ENCODE data around the gene KIAA0825.

The KIAA0825 gene

GRCh38 chr5:94442076-94442475 lies 176.3 kb downstream of the KIAA0825 start:
- TF ChIP-seq CTCF (IDR thresholded peaks at IDR 0.05; ENCODE audit: low read depth, low read length, poor library complexity, severe bottlenecking) (no peak), EZH2phosphoT487 (IDR thresholded peaks at IDR 0.05; ENCODE audit: borderline replicate concordance, low read length) (no peak)

GRCh38 chr5:94440015-94440414 lies 178.4 kb downstream of the KIAA0825 start:
- no peaks in the 10 kb centered on the region for H3K4me1 ChIP-seq (ENCODE audit: control insufficient read depth, low read length)
- no peaks in the 10 kb centered on the region for H3K27me3 ChIP-seq (ENCODE audit: control insufficient read depth, low read length)
- no peaks in the 10 kb centered on the region for H4K20me1 ChIP-seq (ENCODE audit: control insufficient read depth, insufficient read depth, low read depth, low read length)
- no peaks in the 10 kb centered on the region for H3K79me2 ChIP-seq (ENCODE audit: control insufficient read depth, low read length)
- H3K4me3 ChIP-seq (ENCODE audit: low read length) = no peak overlapping the region
- TF ChIP-seq EZH2phosphoT487 (IDR thresholded peaks at IDR 0.05; ENCODE audit: borderline replicate concordance, low read length) = no peak
- no peak overlapping the region for H3K27ac ChIP-seq (ENCODE audit: low read depth, low read length)
- H3K36me3 ChIP-seq (ENCODE audit: control insufficient read depth, low read length) = no peaks in the 10 kb centered on the region
- H3K9me2 ChIP-seq (replicated peaks; ENCODE audit: control insufficient read depth, low read length) = no peaks in the 10 kb centered on the region
- no peak overlapping the region for H3K4me2 ChIP-seq (ENCODE audit: low read length)
- H3F3A ChIP-seq (ENCODE audit: control insufficient read depth, insufficient read depth) = no peaks in the 10 kb centered on the region
- no peaks in the 10 kb centered on the region for H3K9me3 ChIP-seq (ENCODE audit: control insufficient read depth, insufficient read depth, low read length)

More at GRCh38 chr5:94442076-94442475, 176.3 kb downstream of the KIAA0825 start:
- no peaks in the 10 kb centered on the region for H3K4me1 ChIP-seq (ENCODE audit: control insufficient read depth, low read length)
- H3K4me3 ChIP-seq (ENCODE audit: low read length) = no peak overlapping the region
- H3K9me2 ChIP-seq (replicated peaks; ENCODE audit: control insufficient read depth, low read length) = no peaks in the 10 kb centered on the region
- no peaks in the 10 kb centered on the region for H3K79me2 ChIP-seq (ENCODE audit: control insufficient read depth, low read length)
- no peak overlapping the region for H3K4me2 ChIP-seq (ENCODE audit: low read length)
- H3K36me3 ChIP-seq (ENCODE audit: control insufficient read depth, low read length) = no peaks in the 10 kb centered on the region
- H3K27me3 ChIP-seq (ENCODE audit: control insufficient read depth, low read length) = no peaks in the 10 kb centered on the region
- H3K9me3 ChIP-seq (ENCODE audit: control insufficient read depth, insufficient read depth, low read length) = no peaks in the 10 kb centered on the region
- no peaks in the 10 kb centered on the region for H3F3A ChIP-seq (ENCODE audit: control insufficient read depth, insufficient read depth)
- no peaks in the 10 kb centered on the region for H4K20me1 ChIP-seq (ENCODE audit: control insufficient read depth, insufficient read depth, low read depth, low read length)
- H3K27ac ChIP-seq (ENCODE audit: low read depth, low read length) = no peak overlapping the region

- Histone ChIP-seq H3K4me2 (ENCODE audit: low read length) (no peak overlapping the region), H3K4me1 (ENCODE audit: control insufficient read depth, low read length) (no peaks in the 10 kb centered on the region), H4K20me1 (ENCODE audit: control insufficient read depth, insufficient read depth, low read depth, low read length) (no peaks in the 10 kb centered on the region), H3K27ac (ENCODE audit: low read depth, low read length) (no peak overlapping the region), H3F3A (ENCODE audit: control insufficient read depth, insufficient read depth) (no peaks in the 10 kb centered on the region), H3K27me3 (ENCODE audit: control insufficient read depth, low read length) (no peaks in the 10 kb centered on the region), H3K79me2 (ENCODE audit: control insufficient read depth, low read length) (no peaks in the 10 kb centered on the region), H3K9me2 (replicated peaks; ENCODE audit: control insufficient read depth, low read length) (no peaks in the 10 kb centered on the region), H3K36me3 (ENCODE audit: control insufficient read depth, low read length) (no peaks in the 10 kb centered on the region), H3K4me3 (ENCODE audit: low read length) (no peak overlapping the region), H3K9me3 (ENCODE audit: control insufficient read depth, insufficient read depth, low read length) (no peaks in the 10 kb centered on the region)
- no peak for TF ChIP-seq CTCF (IDR thresholded peaks at IDR 0.05; ENCODE audit: low read depth, low read length, poor library complexity, severe bottlenecking)
- TF ChIP-seq EZH2phosphoT487 (IDR thresholded peaks at IDR 0.05; ENCODE audit: borderline replicate concordance, low read length) = no peak
Observed at GRCh38 chr5:94433397-94434163, 184.8 kb downstream of the KIAA0825 start.

GRCh38 chr5:94432499-94432898 lies 185.9 kb downstream of the KIAA0825 start:
- Histone ChIP-seq H4K20me1 (ENCODE audit: control insufficient read depth, insufficient read depth, low read depth, low read length) (no peaks in the 10 kb centered on the region), H3K4me3 (ENCODE audit: low read length) (no peak overlapping the region), H3F3A (ENCODE audit: control insufficient read depth, insufficient read depth) (no peaks in the 10 kb centered on the region), H3K79me2 (ENCODE audit: control insufficient read depth, low read length) (no peaks in the 10 kb centered on the region), H3K4me2 (ENCODE audit: low read length) (no peak overlapping the region), H3K27ac (ENCODE audit: low read depth, low read length) (no peak overlapping the region), H3K4me1 (ENCODE audit: control insufficient read depth, low read length) (no peaks in the 10 kb centered on the region), H3K36me3 (ENCODE audit: control insufficient read depth, low read length) (no peaks in the 10 kb centered on the region), H3K9me2 (replicated peaks; ENCODE audit: control insufficient read depth, low read length) (no peaks in the 10 kb centered on the region), H3K27me3 (ENCODE audit: control insufficient read depth, low read length) (no peaks in the 10 kb centered on the region), H3K9me3 (ENCODE audit: control insufficient read depth, insufficient read depth, low read length) (no peaks in the 10 kb centered on the region)
- TF ChIP-seq EZH2phosphoT487 (IDR thresholded peaks at IDR 0.05; ENCODE audit: borderline replicate concordance, low read length) = no peak
- no peak for TF ChIP-seq CTCF (IDR thresholded peaks at IDR 0.05; ENCODE audit: low read depth, low read length, poor library complexity, severe bottlenecking)
